Measurements from ENCODE around the gene EVPLL. TPM values are rescaled to one million over a fixed set of nuclear protein-coding genes. Genes with fewer than 3 reads are reported as not detected.

The EVPLL gene
- total RNA-seq: under 1 TPM in 1 of 3 donors, not detected in 2; 0.28 TPM
- not detected for total RNA-seq (2013)

DNA sequence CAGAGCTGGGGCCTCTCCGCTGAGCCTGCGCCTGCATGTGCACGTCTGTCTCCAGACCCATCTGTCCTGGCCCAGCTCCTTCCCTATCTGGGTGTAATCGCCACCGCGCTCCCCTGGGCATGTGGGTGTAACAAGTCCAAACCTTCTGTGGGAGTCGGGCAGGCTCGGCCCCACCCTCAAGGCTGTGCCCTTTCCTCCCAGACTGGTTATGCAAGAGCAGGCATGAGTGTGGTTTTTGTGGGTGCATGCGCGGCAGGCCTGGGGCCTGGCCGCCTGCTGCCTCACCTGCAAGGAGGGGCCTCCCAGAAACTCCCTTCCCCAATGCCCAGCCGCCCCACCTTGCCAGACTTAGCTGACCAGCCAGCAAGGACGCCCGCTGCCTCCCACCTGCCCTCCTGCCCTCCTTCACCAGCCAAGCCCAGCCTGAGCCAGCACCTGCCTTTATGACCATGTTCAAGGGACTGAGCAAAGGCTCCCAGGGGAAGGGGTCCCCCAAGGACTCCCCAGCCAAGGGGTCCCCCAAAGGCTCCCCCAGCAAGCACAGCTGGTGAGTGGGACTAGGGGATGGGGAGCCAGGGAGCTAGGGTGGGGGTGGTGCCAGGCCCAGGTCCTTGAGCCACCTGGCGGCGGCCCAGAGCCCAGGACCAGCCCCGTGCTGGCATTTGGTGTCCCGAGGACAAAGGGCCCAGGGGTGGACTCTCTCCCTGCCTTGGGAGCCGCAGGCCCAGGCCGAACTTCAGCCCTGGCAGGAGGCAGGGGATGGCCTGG, at the start of gene EVPLL:
EVPLL (plus strand) TSS at position 342 of the 768 bp plus-strand sequence. CDS start 3,160 bp downstream, outside the sequence.
- H3K9me3 Mint-ChIP-seq: no peaks in the 10 kb centered on the region
- ATAC-seq (no peak), DNase-seq (no peak)
- Histone ChIP-seq H3K4me1 (ENCODE audit: control insufficient read depth, insufficient read depth, low read length) (peaks cover 10% of the 10 kb centered on the region), H3K4me3 (ENCODE audit: low read length) (no peak within 1 kb of the TSS), H3K27me3 (ENCODE audit: control insufficient read depth, insufficient read depth, low read length) (no peaks in the 10 kb centered on the region), H3K36me3 (ENCODE audit: control insufficient read depth, insufficient read depth, low read length) (no peaks in the 10 kb centered on the region), H3K27ac (ENCODE audit: low read length) (no peak within 1 kb of the TSS), H3K9me3 (ENCODE audit: control insufficient read depth, insufficient read depth, low read length) (peaks cover 2% of the 10 kb centered on the region)
- H3K4me3 Mint-ChIP-seq: no peak within 1 kb of the TSS
- TF ChIP-seq, protein P1, sequence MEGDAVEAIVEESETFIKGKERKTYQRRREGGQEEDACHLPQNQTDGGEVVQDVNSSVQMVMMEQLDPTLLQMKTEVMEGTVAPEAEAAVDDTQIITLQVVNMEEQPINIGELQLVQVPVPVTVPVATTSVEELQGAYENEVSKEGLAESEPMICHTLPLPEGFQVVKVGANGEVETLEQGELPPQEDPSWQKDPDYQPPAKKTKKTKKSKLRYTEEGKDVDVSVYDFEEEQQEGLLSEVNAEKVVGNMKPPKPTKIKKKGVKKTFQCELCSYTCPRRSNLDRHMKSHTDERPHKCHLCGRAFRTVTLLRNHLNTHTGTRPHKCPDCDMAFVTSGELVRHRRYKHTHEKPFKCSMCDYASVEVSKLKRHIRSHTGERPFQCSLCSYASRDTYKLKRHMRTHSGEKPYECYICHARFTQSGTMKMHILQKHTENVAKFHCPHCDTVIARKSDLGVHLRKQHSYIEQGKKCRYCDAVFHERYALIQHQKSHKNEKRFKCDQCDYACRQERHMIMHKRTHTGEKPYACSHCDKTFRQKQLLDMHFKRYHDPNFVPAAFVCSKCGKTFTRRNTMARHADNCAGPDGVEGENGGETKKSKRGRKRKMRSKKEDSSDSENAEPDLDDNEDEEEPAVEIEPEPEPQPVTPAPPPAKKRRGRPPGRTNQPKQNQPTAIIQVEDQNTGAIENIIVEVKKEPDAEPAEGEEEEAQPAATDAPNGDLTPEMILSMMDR (IDR thresholded peaks at IDR 0.05): no peak
- peaks cover 0 to 7% of the 10 kb centered on the region in 2 donors for H3K4me1 Mint-ChIP-seq
- intact Hi-C loops (cut with micrococcal nuclease): no loop called here
- no peak within 1 kb of the TSS for H3K27ac Mint-ChIP-seq
- peaks cover 8 to 12% of the 10 kb centered on the region in 2 donors for H3K27me3 Mint-ChIP-seq (ENCODE audit: low read depth in 2 of 2)
- H3K36me3 Mint-ChIP-seq: no peaks in the 10 kb centered on the region
- 34% methylated on average over 20 of the region's 20 CpGs for WGBS (ENCODE audit: insufficient coverage)

DNA sequence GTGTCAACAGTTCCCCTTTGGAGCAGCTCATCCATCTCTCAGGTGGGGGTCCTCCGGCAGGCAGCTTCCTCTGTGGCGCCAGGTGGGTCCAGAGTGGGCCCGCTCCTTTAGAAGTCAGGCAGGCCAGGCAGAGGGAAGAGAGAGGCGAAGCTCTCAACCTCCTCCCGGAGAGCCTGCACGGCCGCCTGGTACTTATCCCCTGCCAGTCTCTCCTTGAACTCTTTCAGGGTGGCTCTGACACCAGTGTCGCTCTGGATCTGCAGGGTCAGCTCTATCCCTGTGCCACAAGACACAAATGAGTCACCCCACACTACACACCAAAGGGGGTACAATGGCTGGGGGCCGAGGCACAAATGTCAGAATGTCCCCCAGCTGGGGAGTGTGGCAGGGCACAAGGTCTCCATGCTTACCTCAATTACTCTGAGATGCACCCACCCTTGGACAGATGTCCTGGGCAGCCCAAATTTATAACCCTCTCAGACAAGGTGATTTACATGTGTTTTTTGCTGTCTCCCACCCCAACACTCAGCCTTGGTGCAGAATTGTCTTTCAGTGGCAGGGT, 48.9 kb upstream of the EVPLL start:
- Histone ChIP-seq H3K27ac (ENCODE audit: low read length) (no peak overlapping the region), H3K27me3 (ENCODE audit: control insufficient read depth, insufficient read depth, low read length) (no peaks in the 10 kb centered on the region), H3K9me3 (ENCODE audit: control insufficient read depth, insufficient read depth, low read length) (no peaks in the 10 kb centered on the region), H3K4me3 (ENCODE audit: low read length) (no peak overlapping the region), H3K4me1 (ENCODE audit: control insufficient read depth, insufficient read depth, low read length) (peaks cover 19% of the 10 kb centered on the region), H3K36me3 (ENCODE audit: control insufficient read depth, insufficient read depth, low read length) (peaks cover 64% of the 10 kb centered on the region)
- no peak for DNase-seq
- WGBS (ENCODE audit: insufficient coverage): 94% methylated on average over 9 of the region's 9 CpGs
- no peak for ATAC-seq
- H3K27me3 Mint-ChIP-seq (ENCODE audit: low read depth in 2 of 2): no peaks in the 10 kb centered on the region
- no peak overlapping the region for H3K4me3 Mint-ChIP-seq
- H3K9me3 Mint-ChIP-seq: no peaks in the 10 kb centered on the region
- intact Hi-C loops (cut with micrococcal nuclease): no loop called here
- no peaks in the 10 kb centered on the region for H3K36me3 Mint-ChIP-seq
- H3K27ac Mint-ChIP-seq: no peak overlapping the region
- H3K4me1 Mint-ChIP-seq: peaks cover 6 to 15% of the 10 kb centered on the region in 2 donors
- TF ChIP-seq, protein P1 (IDR thresholded peaks at IDR 0.05): no peak

DNA sequence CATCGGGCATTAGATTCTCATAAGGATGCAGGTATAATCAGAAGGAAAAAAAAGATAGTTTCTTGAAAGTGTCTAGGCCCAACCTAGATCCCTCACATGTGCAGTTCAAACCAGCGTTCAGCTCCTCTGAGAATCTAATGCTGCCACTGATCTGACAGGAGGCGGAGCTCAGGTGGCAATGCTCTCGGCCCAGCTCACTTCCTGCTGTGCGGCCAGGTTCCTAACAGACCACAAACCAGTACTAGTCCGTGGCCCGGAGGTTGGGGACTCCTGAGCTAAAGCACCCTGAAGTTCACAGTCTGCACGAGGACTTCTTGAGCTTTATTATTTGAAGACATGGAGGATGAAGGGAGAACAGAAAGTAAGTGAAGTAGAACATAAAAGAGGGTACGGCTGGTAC, 45.7 kb upstream of the EVPLL start:
- TF ChIP-seq, protein P1 (IDR thresholded peaks at IDR 0.05): no peak
- peaks cover 53% of the 10 kb centered on the region for H3K36me3 ChIP-seq (ENCODE audit: control insufficient read depth, insufficient read depth, low read length)
- peaks cover 12% of the 10 kb centered on the region for H3K4me1 ChIP-seq (ENCODE audit: control insufficient read depth, insufficient read depth, low read length)
- no peak overlapping the region for H3K27ac ChIP-seq (ENCODE audit: low read length)
- peak in 1 of 2 donors; percentile 40 for DNase-seq
- WGBS (ENCODE audit: insufficient coverage): 67% methylated on average over 9 of the region's 9 CpGs
- Mint-ChIP-seq H3K4me1 (peaks cover 6% of the 10 kb centered on the region in 2 donors), H3K36me3 (no peaks in the 10 kb centered on the region), H3K9me3 (no peaks in the 10 kb centered on the region), H3K4me3 (no peak overlapping the region), H3K27ac (peak overlapping the region; percentile 59), H3K27me3 (ENCODE audit: low read depth in 2 of 2) (no peaks in the 10 kb centered on the region)
- peak in 1 of 3 donors; percentile 59 for ATAC-seq
- no peaks in the 10 kb centered on the region for H3K9me3 ChIP-seq (ENCODE audit: control insufficient read depth, insufficient read depth, low read length)
- H3K27me3 ChIP-seq (ENCODE audit: control insufficient read depth, insufficient read depth, low read length): no peaks in the 10 kb centered on the region
- intact Hi-C loops (cut with micrococcal nuclease): no loop called here
- no peak overlapping the region for H3K4me3 ChIP-seq (ENCODE audit: low read length)

All from natural killer cell (primary cell).